Measurements from ENCODE around the gene SLC2A10.

DNA sequence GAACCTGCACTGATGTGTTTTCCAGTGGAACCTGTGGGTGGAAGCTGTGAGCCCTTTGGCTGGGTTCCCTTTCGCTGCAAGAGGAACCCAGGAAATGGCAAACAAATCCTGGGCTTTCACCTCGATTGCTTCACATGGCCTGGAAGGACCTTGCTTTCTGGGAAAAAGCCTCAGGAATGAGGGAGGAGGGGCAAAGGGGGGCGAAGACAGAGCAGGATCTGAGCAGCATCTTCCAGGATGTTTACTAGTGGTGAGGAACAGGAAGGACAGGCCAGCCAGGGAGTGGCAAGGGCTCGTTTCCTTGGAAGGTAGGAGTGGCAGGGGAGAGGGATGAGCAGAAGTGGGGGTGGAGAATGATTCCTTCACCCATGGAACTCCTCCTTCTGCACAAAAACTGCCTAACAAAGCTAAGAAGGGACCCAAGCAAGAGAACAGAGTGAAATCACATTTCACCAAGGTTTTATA lies 5.9 kb downstream of the SLC2A10 start:
- TF ChIP-seq, protein P1, sequence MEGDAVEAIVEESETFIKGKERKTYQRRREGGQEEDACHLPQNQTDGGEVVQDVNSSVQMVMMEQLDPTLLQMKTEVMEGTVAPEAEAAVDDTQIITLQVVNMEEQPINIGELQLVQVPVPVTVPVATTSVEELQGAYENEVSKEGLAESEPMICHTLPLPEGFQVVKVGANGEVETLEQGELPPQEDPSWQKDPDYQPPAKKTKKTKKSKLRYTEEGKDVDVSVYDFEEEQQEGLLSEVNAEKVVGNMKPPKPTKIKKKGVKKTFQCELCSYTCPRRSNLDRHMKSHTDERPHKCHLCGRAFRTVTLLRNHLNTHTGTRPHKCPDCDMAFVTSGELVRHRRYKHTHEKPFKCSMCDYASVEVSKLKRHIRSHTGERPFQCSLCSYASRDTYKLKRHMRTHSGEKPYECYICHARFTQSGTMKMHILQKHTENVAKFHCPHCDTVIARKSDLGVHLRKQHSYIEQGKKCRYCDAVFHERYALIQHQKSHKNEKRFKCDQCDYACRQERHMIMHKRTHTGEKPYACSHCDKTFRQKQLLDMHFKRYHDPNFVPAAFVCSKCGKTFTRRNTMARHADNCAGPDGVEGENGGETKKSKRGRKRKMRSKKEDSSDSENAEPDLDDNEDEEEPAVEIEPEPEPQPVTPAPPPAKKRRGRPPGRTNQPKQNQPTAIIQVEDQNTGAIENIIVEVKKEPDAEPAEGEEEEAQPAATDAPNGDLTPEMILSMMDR (conservative IDR thresholded peaks at IDR 0.05): no peak
- no peak for TF ChIP-seq EZH2 (IDR thresholded peaks at IDR 0.05; ENCODE audit: low read depth)

All from PC-9 (cell line).